Upper lobe of left lung (tissue), 6 donors: ENCODE data around the gene ARHGAP8. TPM values are rescaled to one million over a fixed set of nuclear protein-coding genes. Genes with fewer than 3 reads are reported as not detected.

Experiments used
- ATAC-seq, 2 donors: fragments of 200-7000 bp; cut with Tn5 transposase; one replicate each; pipeline ENCODE4 v1.9.1; 2022; ENCODE audit warnings: mild to moderate bottlenecking in 2 of 2, moderate library complexity in 2 of 2; ENCODE audit not compliant: low FRiP score in 2 of 2
- DNase-seq, 2 donors: peaks; one replicate each; pipeline ENCODE4 v3.0.0-alpha.2; 2019 to 2020
- H3K27ac ChIP-seq, 4 donors: fragments of 200-600 bp; sonication (generic); one replicate each; pipeline ENCODE4 v1.5.1; 2016 to 2019
- H3K27me3 ChIP-seq, 4 donors: fragments of 200-600 bp; sonication (generic); one replicate each; pipeline ENCODE4 v1.5.1; 2017 to 2019
- H3K36me3 ChIP-seq, 4 donors: fragments of 200-600 bp; sonication (generic); one replicate each; pipeline ENCODE4 v1.5.1; 2016 to 2019
- H3K4me1 ChIP-seq, 4 donors: fragments of 200-600 bp; sonication (generic); one replicate each; pipeline ENCODE4 v1.5.1; 2018 to 2019
- H3K4me3 ChIP-seq, 4 donors: fragments of 200-600 bp; sonication (generic); one replicate each; pipeline ENCODE4 v1.5.1; 2017 to 2019; ENCODE audit warnings: mild to moderate bottlenecking in 2 of 4, moderate library complexity in 1 of 4
- H3K9me3 ChIP-seq, 4 donors: fragments of 200-600 bp; sonication (generic); one replicate each; pipeline ENCODE4 v1.5.1; 2018 to 2019
- EP300 ChIP-seq, 4 donors: sonication (generic); formaldehyde crosslinking; IDR thresholded peaks; one replicate each; pipeline ENCODE4 v1.5.1; 2017; ENCODE audit warnings: antibody characterized with exemption in 4 of 4, control low read depth in 2 of 4
- POLR2A ChIP-seq, 4 donors: fragments of 450-650 bp; IDR thresholded peaks; one replicate each; pipeline ENCODE4 v1.5.1; 2016 to 2017; ENCODE audit warnings: antibody characterized with exemption in 4 of 4, mild to moderate bottlenecking in 2 of 4
- POLR2AphosphoS5 ChIP-seq, 2 donors: sonication (generic); formaldehyde crosslinking; IDR thresholded peaks; one replicate each; pipeline ENCODE4 v1.5.1; 2017; ENCODE audit warnings: antibody characterized with exemption in 2 of 2
- WGBS, 2 donors: methylation state at CpG; one replicate each; pipeline ENCODE4 v1.1.5; 2017 to 2018; 5-methylcytosine and 5-hydroxymethylcytosine counted together
- total RNA-seq, 6 donors: library from RNA; depleted of rRNA in 4 of 6; stranded (reverse); fragments of >200 nt in 4 of 6; gene quantifications; one replicate each; pipeline versions ENCODE4 v1.1.0 to v1.2.1, GENCODE V29; 2016 to 2021
- TF ChIP-seq, protein P1 (sequence below), 6 experiments: fragments of 450-650 bp in 4 of 6; fragments of 200-600 bp in 2 of 6; sonication (generic) in 2 of 6; IDR thresholded peaks; one replicate each; pipeline ENCODE4 v1.5.1; 2016 to 2019; ENCODE audit warnings: antibody characterized with exemption in 6 of 6
- donor health status: DM: no; HTN: no; CAD: no; lungs with moderate emphysema.
- donor health status: DM: no; HTN: yes; CAD: no; lungs with severe emphysema.

Gene ARHGAP8
- total RNA-seq, 6 donors from 2014 or later = 13.8 to 55.5 (median 22.7) TPM

DNA sequence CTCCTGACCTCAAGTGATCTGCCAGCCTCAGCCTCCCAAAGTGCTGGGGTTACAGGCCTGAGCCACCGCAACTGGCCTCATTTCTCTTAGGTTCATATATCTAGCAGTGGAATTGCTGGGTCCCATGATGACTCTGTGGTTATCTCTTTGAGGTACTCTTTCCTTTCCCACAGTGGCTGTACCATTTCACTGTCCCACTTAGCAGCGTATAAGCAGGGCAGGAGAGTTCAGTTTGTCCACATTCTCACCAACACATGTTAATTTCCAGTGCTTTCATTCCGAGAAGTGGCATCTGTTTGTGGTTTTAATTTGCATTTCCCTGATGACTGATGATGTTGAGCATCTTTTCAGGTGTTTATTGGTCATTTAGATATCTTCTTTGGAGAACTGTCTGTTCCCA, 34.0 kb upstream of the ARHGAP8 start:
- peaks cover 0 to 7% (median 0%) of the 10 kb centered on the region in 4 donors for H3K36me3 ChIP-seq
- 91% methylated on average over 3 of the region's 3 CpGs for whole genome bisulfite sequencing, 2 donors
- TF ChIP-seq, protein P1, sequence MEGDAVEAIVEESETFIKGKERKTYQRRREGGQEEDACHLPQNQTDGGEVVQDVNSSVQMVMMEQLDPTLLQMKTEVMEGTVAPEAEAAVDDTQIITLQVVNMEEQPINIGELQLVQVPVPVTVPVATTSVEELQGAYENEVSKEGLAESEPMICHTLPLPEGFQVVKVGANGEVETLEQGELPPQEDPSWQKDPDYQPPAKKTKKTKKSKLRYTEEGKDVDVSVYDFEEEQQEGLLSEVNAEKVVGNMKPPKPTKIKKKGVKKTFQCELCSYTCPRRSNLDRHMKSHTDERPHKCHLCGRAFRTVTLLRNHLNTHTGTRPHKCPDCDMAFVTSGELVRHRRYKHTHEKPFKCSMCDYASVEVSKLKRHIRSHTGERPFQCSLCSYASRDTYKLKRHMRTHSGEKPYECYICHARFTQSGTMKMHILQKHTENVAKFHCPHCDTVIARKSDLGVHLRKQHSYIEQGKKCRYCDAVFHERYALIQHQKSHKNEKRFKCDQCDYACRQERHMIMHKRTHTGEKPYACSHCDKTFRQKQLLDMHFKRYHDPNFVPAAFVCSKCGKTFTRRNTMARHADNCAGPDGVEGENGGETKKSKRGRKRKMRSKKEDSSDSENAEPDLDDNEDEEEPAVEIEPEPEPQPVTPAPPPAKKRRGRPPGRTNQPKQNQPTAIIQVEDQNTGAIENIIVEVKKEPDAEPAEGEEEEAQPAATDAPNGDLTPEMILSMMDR (IDR thresholded peaks at IDR 0.05) = no peak
- no peak for TF ChIP-seq POLR2A (IDR thresholded peaks at IDR 0.05)
- no peak for TF ChIP-seq POLR2AphosphoS5 (IDR thresholded peaks at IDR 0.05)
- no peak for TF ChIP-seq EP300 (IDR thresholded peaks at IDR 0.05)
- no peak overlapping the region for H3K27ac ChIP-seq
- H3K27me3 ChIP-seq = no peaks in the 10 kb centered on the region
- no peak overlapping the region for H3K4me3 ChIP-seq
- DNase-seq (no peak), ATAC-seq (no peak)
- H3K9me3 ChIP-seq = no peaks in the 10 kb centered on the region
- no peaks in the 10 kb centered on the region for H3K4me1 ChIP-seq

DNA sequence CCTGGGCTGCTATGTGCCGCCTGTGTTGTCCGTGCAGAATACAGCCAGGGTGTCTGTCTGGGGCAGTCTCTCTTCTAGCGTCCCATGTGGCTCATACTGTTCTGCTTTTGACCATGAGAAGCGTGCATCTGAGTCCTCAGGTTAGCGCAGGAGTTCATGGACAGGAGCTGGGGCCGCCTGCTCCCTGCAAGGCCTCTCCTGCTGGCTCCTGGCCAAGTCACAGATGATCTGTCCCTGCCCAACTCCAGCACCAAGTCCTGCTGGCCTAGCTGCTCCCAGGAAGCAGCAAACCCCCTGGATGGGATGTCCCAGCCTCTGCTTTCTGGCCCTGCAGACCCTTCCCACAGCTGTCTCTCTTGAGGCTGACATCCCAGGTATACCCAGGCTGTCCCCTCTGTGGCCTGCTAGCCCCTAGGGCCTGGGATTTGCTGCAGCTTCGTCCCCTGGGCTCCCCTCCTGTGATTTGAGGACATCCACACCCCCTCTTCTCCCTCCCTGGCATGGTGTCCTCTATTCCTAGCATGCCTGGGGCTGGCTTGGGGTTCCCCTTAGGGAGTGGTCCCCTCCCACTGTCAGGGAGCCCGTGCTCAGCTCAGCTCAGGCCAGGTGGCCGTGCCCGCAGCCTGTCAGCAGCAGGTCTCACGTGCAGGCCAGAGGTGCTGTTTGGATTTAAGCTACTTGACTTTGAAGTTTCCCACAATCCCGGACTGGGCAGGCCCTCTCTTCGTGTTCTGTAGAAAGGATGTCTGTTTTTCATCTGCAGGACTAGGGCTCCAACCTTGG, 32.6 kb upstream of the ARHGAP8 start:
- 63 to 85% methylated on average over 7 to 13 of the region's 13 CpGs for WGBS, 2 donors
- no peak for ATAC-seq
- no peaks in the 10 kb centered on the region for H3K9me3 ChIP-seq
- H3K27ac ChIP-seq = no peak overlapping the region
- peaks cover 0 to 7% (median 0%) of the 10 kb centered on the region in 4 donors for H3K36me3 ChIP-seq
- no peak for DNase-seq
- no peaks in the 10 kb centered on the region for H3K4me1 ChIP-seq
- H3K27me3 ChIP-seq = no peaks in the 10 kb centered on the region
- no peak for TF ChIP-seq POLR2A (IDR thresholded peaks at IDR 0.05)
- TF ChIP-seq EP300 (IDR thresholded peaks at IDR 0.05) = no peak
- TF ChIP-seq, protein P1 (IDR thresholded peaks at IDR 0.05) = no peak
- no peak for TF ChIP-seq POLR2AphosphoS5 (IDR thresholded peaks at IDR 0.05)
- no peak overlapping the region for H3K4me3 ChIP-seq

- Histone ChIP-seq H3K27me3 (no peaks in the 10 kb centered on the region), H3K4me3 (no peak overlapping the region), H3K27ac (no peak overlapping the region), H3K4me1 (no peaks in the 10 kb centered on the region), H3K9me3 (no peaks in the 10 kb centered on the region), H3K36me3 (peaks cover 0 to 3% (median 0%) of the 10 kb centered on the region in 4 donors)
- DNase-seq (no peak), ATAC-seq (no peak)
- 91% methylated on average over 7 of the region's 7 CpGs for WGBS, 2 donors
- TF ChIP-seq, protein P1 (IDR thresholded peaks at IDR 0.05) = no peak
- TF ChIP-seq POLR2AphosphoS5 (IDR thresholded peaks at IDR 0.05) (no peak), EP300 (IDR thresholded peaks at IDR 0.05) (no peak)
Observed at GRCh38 chr22:44721213-44721612, 31.2 kb upstream of the ARHGAP8 start.

- Histone ChIP-seq H3K27ac (no peak overlapping the region), H3K9me3 (no peaks in the 10 kb centered on the region), H3K4me3 (no peak overlapping the region), H3K4me1 (no peaks in the 10 kb centered on the region), H3K36me3 (peaks cover 0 to 4% (median under 1%) of the 10 kb centered on the region in 4 donors), H3K27me3 (no peaks in the 10 kb centered on the region)
- ATAC-seq (no peak), DNase-seq (no peak)
- TF ChIP-seq POLR2A (IDR thresholded peaks at IDR 0.05) (no peak), EP300 (IDR thresholded peaks at IDR 0.05) (no peak), POLR2AphosphoS5 (IDR thresholded peaks at IDR 0.05) (no peak)
- TF ChIP-seq, protein P1 (IDR thresholded peaks at IDR 0.05) = no peak
- 90 to 91% methylated on average over 2 of the region's 2 CpGs for WGBS, 2 donors
Observed at GRCh38 chr22:44722611-44723010, 29.8 kb upstream of the ARHGAP8 start.

DNA sequence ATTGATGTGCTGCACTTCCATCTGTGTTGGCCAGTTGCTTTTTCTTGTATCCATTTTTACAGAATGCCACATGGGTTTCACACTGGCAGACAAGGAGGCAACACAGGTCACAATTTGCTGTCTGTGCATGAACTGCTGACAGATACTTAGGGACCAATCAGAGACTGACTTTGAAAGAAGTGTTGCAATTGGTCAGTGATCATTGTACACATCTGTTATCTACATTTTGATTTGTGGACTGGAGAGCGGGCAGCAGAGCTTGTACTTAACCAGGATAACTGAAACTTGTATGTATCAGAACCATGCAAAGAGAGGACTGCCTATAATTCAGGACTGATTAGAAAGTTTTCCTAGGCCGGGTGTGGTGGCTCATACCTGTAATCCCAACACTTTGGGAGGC, 28.6 kb upstream of the ARHGAP8 start:
- 88 to 89% methylated on average over 2 of the region's 2 CpGs for WGBS, 2 donors
- TF ChIP-seq, protein P1 (IDR thresholded peaks at IDR 0.05) = no peak
- TF ChIP-seq POLR2AphosphoS5 (IDR thresholded peaks at IDR 0.05) (no peak), EP300 (IDR thresholded peaks at IDR 0.05) (no peak), POLR2A (IDR thresholded peaks at IDR 0.05) (no peak)
- H3K4me3 ChIP-seq = no peak overlapping the region
- no peak overlapping the region for H3K27ac ChIP-seq
- peaks cover 0 to 5% (median 2%) of the 10 kb centered on the region in 4 donors for H3K4me1 ChIP-seq
- no peaks in the 10 kb centered on the region for H3K9me3 ChIP-seq
- no peaks in the 10 kb centered on the region for H3K27me3 ChIP-seq
- H3K36me3 ChIP-seq = peaks cover 0 to 5% (median 2%) of the 10 kb centered on the region in 4 donors
- ATAC-seq (no peak), DNase-seq (no peak)
